IgD-negative memory B cell (primary cell): ENCODE results near the gene DUSP15. TPM values are rescaled to one million over a fixed set of nuclear protein-coding genes. Genes with fewer than 3 reads are reported as not detected.
A peak's percentile ranks its signal among the peaks of the same experiment; 100 is the strongest.
"Not testable (repeated sequence)": the region's sequence is repeated elsewhere in the genome, so short reads cannot be mapped to it uniquely, and the experiment has no call there.

Source experiments
- H3K27ac Mint-ChIP-seq, 3 donors: one replicate each; pipeline ENCODE4 v1.8.0; 2020 to 2022; ENCODE audit warnings: mild to moderate bottlenecking in 3 of 3, mixed read lengths in 3 of 3, moderate library complexity in 1 of 3
- H3K27me3 Mint-ChIP-seq: one replicate; pipeline ENCODE4 v1.8.0; 2021; ENCODE audit warnings: mixed read lengths
- H3K36me3 Mint-ChIP-seq: one replicate; pipeline ENCODE4 v1.8.0; 2020; ENCODE audit warnings: mild to moderate bottlenecking, mixed read lengths
- H3K4me1 Mint-ChIP-seq, 3 donors: one replicate each; pipeline ENCODE4 v1.8.0; 2020 to 2022; ENCODE audit warnings: mixed read lengths in 3 of 3, mild to moderate bottlenecking in 1 of 3
- H3K4me3 Mint-ChIP-seq, 4 donors: one replicate each; pipeline ENCODE4 v1.8.0; 2020 to 2022; ENCODE audit warnings: mild to moderate bottlenecking in 4 of 4, mixed read lengths in 4 of 4, moderate library complexity in 3 of 4
- H3K9me3 Mint-ChIP-seq, 3 donors: one replicate each; pipeline ENCODE4 v1.8.0; 2020 to 2021; ENCODE audit warnings: mixed read lengths in 3 of 3, mild to moderate bottlenecking in 1 of 3
- polyA plus RNA-seq: library from polyadenylated mRNA; unstranded; fragments of 300-500 nt; fragmentation: Illumina TruSeq; gene quantifications from one replicate; pipeline ENCODE4 v1.2.3, GENCODE V29; 2021

DUSP15 gene
- polyA plus RNA-seq, 1 donor from 2014 or later: not detected

DNA sequence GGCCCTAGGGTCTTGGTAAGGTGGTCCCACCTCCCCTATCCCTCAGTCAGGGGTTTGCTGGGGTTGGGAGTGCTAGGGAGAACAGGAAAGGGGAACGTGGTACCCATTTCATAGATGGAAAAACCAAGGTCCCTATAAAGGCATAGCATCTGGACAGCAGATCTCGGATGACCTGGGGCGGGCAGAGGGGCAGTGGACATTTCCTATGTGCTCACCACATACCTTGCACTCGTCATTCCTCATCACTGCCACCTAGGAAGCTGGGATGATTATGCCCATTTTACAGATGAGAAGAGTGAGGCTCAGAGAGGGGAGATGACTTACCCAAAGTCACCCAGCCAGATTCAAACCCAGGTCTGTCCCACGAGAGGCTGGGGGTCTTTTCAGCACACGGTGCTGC, 39.1 kb downstream of the DUSP15 start:
- Mint-ChIP-seq H3K4me1 (peaks cover 0 to 10% (median 7%) of the 10 kb centered on the region in 3 donors), H3K9me3 (no peaks in the 10 kb centered on the region), H3K27me3 (no peaks in the 10 kb centered on the region), H3K36me3 (peaks cover 2% of the 10 kb centered on the region), H3K4me3 (no peak overlapping the region), H3K27ac (no peak overlapping the region)

DNA sequence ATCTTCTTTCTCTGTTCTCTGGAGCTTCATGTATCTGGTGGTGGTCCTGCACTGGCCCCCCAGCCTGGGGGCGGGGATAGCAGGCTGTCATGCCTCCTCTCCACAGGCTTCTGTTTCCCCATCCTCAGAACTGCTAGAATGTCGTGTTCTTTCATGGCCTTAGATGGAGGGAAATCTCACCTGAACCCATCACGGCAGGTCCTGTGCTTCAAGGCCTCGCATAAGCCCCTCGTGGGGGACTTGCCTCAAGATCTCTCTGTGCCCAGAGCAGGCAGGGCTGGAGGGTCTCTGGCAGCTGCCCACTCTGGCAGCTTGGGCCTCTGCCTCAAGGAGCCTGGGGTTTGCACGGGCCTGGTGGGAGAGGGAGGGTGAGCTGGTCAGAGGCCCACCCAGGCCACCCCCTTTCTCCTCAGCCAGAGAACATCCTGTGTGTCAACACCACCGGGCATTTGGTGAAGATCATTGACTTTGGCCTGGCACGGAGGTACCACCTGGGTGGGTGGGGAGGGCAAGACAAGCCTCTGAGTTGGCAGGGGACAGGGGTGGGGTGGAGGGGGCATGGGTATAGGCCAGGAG, 39.8 kb downstream of the DUSP15 start:
- no peak overlapping the region for H3K4me3 Mint-ChIP-seq
- no peaks in the 10 kb centered on the region for H3K27me3 Mint-ChIP-seq
- H3K27ac Mint-ChIP-seq: no peak overlapping the region
- H3K4me1 Mint-ChIP-seq: peaks cover 0 to 5% (median 2%) of the 10 kb centered on the region in 3 donors
- H3K36me3 Mint-ChIP-seq: peaks cover 2% of the 10 kb centered on the region
- no peaks in the 10 kb centered on the region for H3K9me3 Mint-ChIP-seq

DNA sequence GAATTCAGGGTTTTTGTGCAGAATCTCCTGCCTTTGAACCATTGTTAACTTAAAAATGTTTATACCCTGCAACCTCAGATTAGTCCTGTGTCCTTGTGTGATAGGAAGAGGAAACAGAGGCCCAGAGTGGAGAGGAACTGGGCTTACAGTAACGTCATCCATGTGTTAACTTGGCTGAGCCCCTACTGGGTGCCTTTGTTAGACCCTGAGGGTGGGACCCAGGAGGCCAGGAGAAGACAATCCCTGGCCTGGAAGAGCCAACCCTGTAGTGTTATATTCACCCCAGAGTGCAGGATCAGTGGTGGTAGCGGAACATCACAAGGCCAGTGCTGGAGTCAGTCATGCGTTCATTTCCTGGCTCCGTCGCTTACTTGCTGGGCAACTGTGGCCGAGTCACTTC, 40.6 kb downstream of the DUSP15 start:
- H3K4me1 Mint-ChIP-seq: peaks cover 0 to 5% (median 2%) of the 10 kb centered on the region in 3 donors
- H3K9me3 Mint-ChIP-seq: no peaks in the 10 kb centered on the region
- no peak overlapping the region for H3K4me3 Mint-ChIP-seq
- H3K36me3 Mint-ChIP-seq: peaks cover 2% of the 10 kb centered on the region
- no peaks in the 10 kb centered on the region for H3K27me3 Mint-ChIP-seq
- no peak overlapping the region for H3K27ac Mint-ChIP-seq

DNA sequence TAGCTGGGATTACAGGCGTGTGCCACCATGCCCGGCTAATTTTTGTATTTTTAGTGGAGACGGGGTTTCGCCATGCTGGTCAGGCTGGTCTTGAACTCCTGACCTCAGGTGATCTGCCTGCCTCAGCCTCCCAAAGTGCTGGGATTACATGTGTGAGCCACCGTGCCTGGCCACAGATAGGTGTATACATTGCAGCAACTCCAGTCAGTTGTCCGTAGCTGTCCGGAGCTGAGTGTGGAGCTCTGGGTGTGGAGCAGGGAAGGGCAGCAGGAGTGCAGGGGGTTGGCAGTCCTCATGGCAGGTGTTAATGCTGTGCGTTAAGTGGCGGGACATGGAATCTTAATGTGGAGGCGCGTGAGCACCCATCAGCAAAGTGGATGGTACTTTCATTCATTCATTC, 42.3 kb downstream of the DUSP15 start:
- not testable (repeated sequence) for H3K27ac Mint-ChIP-seq

DNA sequence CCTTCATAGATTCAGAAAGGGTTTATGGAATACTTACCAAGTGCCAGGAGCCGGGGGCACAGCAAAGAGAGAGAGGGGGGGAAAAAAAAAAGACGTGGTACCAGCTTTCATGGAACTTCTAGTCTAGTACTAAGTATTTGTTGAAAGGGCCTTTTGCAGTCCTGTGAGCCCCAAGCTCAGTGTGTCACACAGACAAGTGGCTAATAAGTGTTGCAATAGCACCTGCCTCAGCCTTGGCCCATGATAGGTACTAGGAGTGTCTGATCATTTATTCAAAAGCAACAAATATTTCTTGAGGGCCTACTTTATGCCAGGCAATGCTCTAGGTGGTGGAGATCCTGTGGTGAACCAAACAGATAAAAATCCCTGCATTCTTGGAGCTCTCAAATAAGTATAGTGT, 43.3 kb downstream of the DUSP15 start:
- H3K4me3 Mint-ChIP-seq: no peak overlapping the region
- H3K27me3 Mint-ChIP-seq: peaks cover 1% of the 10 kb centered on the region
- H3K4me1 Mint-ChIP-seq: peaks cover 0 to 2% (median 2%) of the 10 kb centered on the region in 3 donors
- H3K9me3 Mint-ChIP-seq: no peaks in the 10 kb centered on the region
- H3K36me3 Mint-ChIP-seq: no peaks in the 10 kb centered on the region
- H3K27ac Mint-ChIP-seq: no peak overlapping the region

More for the DNA sequence above, 42.3 kb downstream of the DUSP15 start:
- not testable (repeated sequence) for H3K27me3 Mint-ChIP-seq, H3K9me3 Mint-ChIP-seq, H3K4me1 Mint-ChIP-seq, H3K36me3 Mint-ChIP-seq
- H3K4me3 Mint-ChIP-seq: peak overlapping the region in 1 of 4 donors; percentile 4

DNA sequence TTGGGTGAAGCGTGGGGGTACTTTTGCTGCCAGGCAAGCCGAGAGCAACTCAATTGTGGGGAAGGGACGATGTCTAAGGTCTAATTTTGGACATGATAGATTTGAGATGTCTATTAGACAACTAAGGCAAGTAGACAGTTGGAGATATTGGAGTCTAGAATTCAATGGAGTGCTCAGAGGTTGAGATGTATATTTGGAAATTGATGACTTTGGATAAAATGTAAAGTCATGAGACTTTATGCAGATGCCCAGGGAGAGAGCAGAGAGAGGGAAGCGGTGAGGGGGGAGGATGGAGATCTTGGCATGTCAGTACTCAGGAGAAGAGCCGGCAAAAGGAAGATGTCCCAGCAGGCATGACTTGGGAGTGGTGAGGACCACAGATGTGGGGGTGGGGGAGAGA, 44.3 kb downstream of the DUSP15 start:
- H3K27me3 Mint-ChIP-seq: peaks cover 1% of the 10 kb centered on the region

DNA sequence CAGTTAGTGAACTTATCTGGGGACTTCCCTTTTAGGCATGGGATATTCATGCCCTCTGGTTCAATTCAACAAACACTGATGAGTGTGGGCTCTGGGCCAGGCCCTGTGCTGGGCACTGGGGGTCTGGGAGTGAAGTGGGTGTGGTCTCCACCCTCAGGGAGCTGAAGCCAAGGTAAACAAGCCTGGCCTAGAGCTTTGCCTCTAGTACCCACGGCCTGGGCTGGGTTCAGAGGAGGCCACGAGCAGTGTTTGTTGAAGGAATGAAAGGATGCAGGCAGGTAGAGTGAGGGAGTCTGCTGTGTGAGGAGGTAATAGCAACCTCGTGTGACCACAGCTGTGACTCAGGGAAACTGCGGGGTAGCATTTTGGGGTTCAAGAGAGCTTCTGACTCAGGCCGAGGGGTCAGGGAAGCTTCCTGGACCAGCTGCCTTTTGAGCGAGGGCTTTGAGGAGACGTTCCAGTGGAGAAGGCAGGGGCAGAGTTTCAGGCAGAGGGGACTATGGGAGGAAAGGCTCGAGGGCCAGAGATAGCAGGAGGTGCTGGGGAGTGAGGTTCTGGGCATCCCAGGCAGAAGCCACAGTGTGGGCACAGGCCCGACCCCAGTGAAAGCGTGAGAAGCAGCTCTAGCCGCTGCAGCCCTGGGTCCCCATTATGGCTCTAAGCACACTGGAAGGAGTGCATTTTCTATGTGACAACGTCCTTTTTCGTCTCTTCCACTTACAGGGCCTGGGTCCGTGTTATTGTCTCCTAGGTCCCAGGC, 45.6 kb downstream of the DUSP15 start:
- no peaks in the 10 kb centered on the region for H3K36me3 Mint-ChIP-seq
- peaks cover 1% of the 10 kb centered on the region for H3K27me3 Mint-ChIP-seq
- H3K9me3 Mint-ChIP-seq: no peaks in the 10 kb centered on the region
- peaks cover 0 to 1% (median 0%) of the 10 kb centered on the region in 3 donors for H3K4me1 Mint-ChIP-seq
- H3K27ac Mint-ChIP-seq: no peak overlapping the region
- no peak overlapping the region for H3K4me3 Mint-ChIP-seq

More for the DNA sequence above, 44.3 kb downstream of the DUSP15 start:
- Mint-ChIP-seq H3K27ac (no peak overlapping the region), H3K4me1 (peaks cover 0 to 2% (median 2%) of the 10 kb centered on the region in 3 donors), H3K9me3 (no peaks in the 10 kb centered on the region), H3K36me3 (no peaks in the 10 kb centered on the region), H3K4me3 (no peak overlapping the region)

DNA sequence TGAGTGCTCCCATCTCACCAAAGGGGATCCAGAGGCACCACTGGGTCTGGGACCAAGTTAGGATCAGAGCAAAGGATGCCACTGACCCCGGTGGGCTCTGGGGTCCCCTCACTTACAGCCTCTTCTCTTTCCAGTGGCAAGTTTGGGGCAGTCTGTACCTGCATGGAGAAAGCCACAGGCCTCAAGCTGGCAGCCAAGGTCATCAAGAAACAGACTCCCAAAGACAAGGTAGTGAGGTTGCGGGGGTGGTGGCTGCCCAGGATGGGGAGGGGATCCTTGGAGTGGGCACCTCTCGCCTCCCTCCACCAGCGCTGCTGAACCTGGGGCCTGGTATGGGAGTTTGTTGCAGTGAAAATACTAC, 46.2 kb downstream of the DUSP15 start:
- no peak overlapping the region for H3K4me3 Mint-ChIP-seq
- peaks cover 1% of the 10 kb centered on the region for H3K27me3 Mint-ChIP-seq

DNA sequence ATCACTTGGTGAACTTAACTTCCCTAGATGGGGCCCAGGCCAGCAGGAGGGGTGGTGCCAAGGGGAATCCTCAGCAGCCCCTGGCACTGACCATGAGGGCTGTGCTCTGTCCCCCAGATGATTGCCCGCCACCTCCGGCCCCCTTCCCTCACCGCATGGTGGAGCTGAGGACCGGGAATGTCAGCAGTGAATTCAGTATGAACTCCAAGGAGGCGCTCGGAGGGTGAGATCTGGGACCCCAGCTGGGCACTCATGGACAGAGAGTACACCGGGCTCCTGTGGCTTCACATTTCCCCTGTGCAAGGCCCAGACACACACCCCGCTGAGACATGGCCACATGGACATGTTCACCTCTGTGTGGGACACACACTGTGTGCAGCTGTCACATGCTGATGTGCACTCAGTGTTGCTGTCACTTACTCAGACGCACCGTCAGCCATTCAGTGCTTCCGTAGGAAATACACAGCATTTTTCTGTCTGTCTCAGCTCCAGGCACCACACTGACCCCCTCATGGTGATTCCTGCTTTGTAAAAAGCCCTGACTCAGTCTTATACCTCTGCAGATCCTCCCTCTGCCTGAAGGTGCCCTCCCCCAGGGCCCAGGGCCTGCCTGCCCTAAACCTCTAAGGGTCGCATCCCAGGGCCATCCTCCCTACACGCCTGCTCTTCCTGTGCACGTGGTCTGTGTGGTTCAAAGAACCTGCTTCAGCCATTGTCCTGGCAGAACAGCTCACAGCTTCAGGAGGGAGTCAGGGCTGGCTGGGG, 46.8 kb downstream of the DUSP15 start:
- no peaks in the 10 kb centered on the region for H3K36me3 Mint-ChIP-seq
- H3K4me1 Mint-ChIP-seq: no peaks in the 10 kb centered on the region
- no peak overlapping the region for H3K4me3 Mint-ChIP-seq
- H3K9me3 Mint-ChIP-seq: no peaks in the 10 kb centered on the region
- H3K27ac Mint-ChIP-seq: no peak overlapping the region
- peaks cover 1% of the 10 kb centered on the region for H3K27me3 Mint-ChIP-seq

More for the DNA sequence above, 46.2 kb downstream of the DUSP15 start:
- no peak overlapping the region for H3K27ac Mint-ChIP-seq
- no peaks in the 10 kb centered on the region for H3K36me3 Mint-ChIP-seq
- H3K4me1 Mint-ChIP-seq: no peaks in the 10 kb centered on the region
- no peaks in the 10 kb centered on the region for H3K9me3 Mint-ChIP-seq

DNA sequence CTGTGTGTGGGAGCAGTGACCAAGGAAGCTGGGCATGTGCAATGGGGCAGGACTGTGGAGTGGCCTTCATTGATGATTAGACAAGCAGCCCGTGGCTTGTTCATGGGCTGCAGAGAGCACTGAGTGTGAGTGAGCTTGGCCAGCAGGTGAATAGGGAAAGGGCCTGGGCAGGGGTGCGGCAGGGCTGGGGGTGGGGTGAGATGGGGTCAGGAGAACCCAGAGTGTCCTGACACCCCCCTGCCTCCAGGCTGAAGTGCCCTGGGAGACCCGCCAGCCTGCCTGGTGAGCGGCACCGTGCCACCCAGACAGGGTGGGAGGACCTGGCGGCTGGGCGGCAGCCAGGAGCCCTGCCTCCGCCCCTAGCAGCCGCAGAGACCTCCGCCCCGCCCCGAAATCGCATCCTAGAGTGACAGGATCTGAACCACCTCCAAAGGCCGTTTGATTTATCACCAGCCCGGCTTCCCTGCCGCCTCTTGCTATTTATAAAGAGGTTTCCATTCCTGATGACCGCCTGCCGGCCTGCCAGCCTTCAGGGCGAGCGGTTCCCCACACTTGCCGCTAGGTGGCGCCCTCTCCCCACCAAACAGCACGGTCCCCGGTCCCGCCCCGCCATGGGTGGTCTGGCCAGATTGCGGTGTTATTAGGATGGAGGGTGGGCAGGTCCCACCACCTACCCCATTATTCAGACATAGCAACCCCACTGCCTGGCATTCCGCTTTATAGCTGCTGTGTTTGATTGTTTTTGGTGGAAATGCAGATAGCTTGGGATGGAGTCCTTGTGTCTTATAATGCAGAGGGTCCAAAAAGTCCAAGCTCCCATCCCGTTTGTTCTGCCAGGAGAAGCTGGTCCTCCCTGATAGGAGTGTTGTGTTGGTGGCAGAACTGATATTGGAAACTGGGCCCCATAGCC, 47.7 kb downstream of the DUSP15 start:
- Mint-ChIP-seq H3K36me3 (no peaks in the 10 kb centered on the region), H3K4me3 (peak overlapping the region in 1 of 4 donors; percentile 32), H3K4me1 (no peaks in the 10 kb centered on the region), H3K9me3 (no peaks in the 10 kb centered on the region), H3K27me3 (peaks cover 1% of the 10 kb centered on the region), H3K27ac (peak overlapping the region in 1 of 3 donors; percentile 86)

DNA sequence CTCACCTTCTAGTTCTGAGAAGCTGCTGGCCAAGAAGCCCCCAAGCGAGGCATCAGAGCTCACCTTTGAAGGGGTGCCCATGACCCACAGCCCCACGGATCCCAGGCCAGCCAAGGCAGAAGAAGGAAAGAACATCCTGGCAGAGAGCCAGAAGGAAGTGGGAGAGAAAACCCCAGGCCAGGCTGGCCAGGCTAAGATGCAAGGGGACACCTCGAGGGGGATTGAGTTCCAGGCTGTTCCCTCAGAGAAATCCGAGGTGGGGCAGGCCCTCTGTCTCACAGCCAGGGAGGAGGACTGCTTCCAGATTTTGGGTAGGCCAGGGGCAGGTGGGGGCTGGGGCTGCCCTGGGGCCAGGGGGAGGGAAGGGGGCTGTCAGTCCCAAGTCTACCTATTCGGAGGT, 48.9 kb downstream of the DUSP15 start:
- Mint-ChIP-seq H3K4me3 (no peak overlapping the region), H3K9me3 (no peaks in the 10 kb centered on the region), H3K36me3 (no peaks in the 10 kb centered on the region), H3K4me1 (no peaks in the 10 kb centered on the region), H3K27me3 (peaks cover 1% of the 10 kb centered on the region), H3K27ac (no peak overlapping the region)

DNA sequence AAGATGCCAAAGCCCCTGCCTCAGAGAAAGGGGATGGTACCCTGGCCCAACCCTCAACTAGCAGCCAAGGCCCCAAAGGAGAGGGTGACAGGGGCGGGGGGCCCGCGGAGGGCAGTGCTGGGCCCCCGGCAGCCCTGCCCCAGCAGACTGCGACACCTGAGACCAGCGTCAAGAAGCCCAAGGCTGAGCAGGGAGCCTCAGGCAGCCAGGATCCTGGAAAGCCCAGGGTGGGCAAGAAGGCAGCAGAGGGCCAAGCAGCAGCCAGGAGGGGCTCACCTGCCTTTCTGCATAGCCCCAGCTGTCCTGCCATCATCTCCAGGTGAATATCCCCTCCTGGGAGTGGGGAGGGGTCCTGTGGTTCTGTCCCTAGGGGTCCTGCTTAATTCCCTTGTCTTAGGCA, 50.1 kb downstream of the DUSP15 start:
- H3K27me3 Mint-ChIP-seq: peaks cover 1% of the 10 kb centered on the region
- H3K27ac Mint-ChIP-seq: no peak overlapping the region
- no peaks in the 10 kb centered on the region for H3K9me3 Mint-ChIP-seq
- H3K4me3 Mint-ChIP-seq: no peak overlapping the region
- no peaks in the 10 kb centered on the region for H3K4me1 Mint-ChIP-seq
- no peaks in the 10 kb centered on the region for H3K36me3 Mint-ChIP-seq

DNA sequence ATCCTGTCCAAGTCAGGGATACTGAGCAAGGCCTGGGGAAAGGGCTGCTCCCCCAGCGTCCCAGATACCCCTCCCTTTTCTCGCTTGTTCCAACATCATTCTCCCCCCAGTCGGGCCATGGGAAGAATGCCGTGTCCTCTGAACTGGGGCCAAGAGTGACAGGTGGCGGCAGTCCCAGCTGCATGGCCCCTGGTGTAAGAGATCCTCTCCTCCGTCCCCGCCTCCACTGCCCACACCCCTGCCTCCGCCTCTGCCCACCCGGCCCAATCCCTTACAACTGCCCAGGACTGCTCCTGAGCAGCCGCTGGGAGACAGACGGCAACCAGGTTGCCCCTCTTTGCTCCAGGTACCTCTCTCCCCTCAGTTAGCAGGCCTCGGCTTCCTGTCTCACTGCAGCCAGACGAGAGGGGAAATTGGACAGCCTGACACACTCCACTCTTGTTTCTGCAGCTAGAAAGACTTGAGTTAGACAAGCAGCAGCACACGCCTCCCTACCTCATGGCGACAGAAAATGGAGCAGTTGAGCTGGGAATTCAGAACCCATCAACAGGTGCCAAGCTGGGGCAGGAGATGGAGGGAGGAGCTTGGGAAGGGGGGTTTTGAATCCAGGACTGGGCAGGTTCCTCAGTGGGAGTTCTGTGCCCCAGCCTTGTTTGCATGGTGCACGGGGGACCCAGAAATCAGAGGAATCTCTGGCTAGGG, 51.1 kb downstream of the DUSP15 start, which contains the start of gene MYLK2:
TSS of gene MYLK2 (plus strand) at position 274 of the 702 bp plus-strand sequence. CDS start at position 499, 225 bp downstream.
- Mint-ChIP-seq H3K27ac (no peak within 1 kb of the TSS), H3K36me3 (no peaks in the 10 kb centered on the region), H3K4me3 (no peak within 1 kb of the TSS), H3K4me1 (no peaks in the 10 kb centered on the region), H3K9me3 (no peaks in the 10 kb centered on the region), H3K27me3 (peaks cover 1% of the 10 kb centered on the region)

DNA sequence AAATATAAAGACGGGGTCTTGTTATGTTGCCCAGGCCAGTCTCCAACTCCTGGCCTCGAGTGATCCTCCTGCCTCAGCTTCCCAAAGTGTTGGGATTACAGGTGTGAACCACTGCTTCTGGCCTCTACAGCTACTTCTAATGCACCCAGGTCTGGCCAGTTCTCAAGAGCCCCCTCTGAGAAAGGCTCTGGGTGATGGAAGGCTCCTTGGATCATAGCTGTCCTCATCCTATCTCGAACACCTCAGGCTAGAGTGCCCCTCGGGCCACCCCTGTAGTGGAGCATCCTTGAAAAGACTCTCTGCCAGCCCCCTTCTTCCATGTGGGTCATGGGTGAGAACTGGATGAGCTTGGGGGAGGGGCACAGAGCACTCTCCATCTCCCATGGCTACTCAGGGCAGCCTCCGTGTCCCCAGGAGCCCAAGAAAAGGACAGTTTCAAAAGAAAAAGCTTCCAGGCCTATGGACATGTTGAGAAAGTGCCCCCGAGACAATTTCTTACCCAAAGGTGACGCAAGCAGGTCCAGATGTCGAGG, 51.9 kb downstream of the DUSP15 start:
- H3K9me3 Mint-ChIP-seq: no peaks in the 10 kb centered on the region
- no peak overlapping the region for H3K27ac Mint-ChIP-seq
- no peaks in the 10 kb centered on the region for H3K27me3 Mint-ChIP-seq
- no peak overlapping the region for H3K4me3 Mint-ChIP-seq
- no peaks in the 10 kb centered on the region for H3K36me3 Mint-ChIP-seq
- H3K4me1 Mint-ChIP-seq: no peaks in the 10 kb centered on the region
